GM18519 (cell line): ENCODE data around the gene WDR18.

ENCODE experiments used
- ATAC-seq: cut with Tn5 transposase; IDR thresholded peaks from one replicate; pipeline ENCODE4 v1.9.1; 2021; ENCODE audit warnings: mild to moderate bottlenecking, moderate library complexity; ENCODE audit not compliant: unreplicated experiment, low FRiP score

The WDR18 gene

DNA sequence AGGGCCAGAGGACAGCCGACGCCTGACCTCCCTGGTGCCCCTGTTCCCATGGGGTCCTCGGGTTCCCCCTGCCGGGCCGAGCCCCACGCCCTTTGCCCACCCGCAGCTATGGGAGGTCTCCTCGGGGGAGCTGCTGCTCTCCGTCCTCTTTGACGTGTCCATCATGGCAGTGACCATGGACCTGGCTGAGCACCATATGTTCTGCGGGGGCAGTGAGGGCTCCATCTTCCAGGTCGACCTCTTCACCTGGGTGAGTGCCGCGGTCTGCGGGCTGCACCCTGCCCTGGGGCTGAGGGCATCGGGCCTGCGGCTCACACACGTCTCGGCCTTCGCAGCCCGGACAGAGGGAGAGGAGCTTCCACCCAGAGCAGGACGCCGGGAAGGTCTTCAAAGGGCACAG is 6.6 kb downstream of the WDR18 start:
- no peak for ATAC-seq

DNA sequence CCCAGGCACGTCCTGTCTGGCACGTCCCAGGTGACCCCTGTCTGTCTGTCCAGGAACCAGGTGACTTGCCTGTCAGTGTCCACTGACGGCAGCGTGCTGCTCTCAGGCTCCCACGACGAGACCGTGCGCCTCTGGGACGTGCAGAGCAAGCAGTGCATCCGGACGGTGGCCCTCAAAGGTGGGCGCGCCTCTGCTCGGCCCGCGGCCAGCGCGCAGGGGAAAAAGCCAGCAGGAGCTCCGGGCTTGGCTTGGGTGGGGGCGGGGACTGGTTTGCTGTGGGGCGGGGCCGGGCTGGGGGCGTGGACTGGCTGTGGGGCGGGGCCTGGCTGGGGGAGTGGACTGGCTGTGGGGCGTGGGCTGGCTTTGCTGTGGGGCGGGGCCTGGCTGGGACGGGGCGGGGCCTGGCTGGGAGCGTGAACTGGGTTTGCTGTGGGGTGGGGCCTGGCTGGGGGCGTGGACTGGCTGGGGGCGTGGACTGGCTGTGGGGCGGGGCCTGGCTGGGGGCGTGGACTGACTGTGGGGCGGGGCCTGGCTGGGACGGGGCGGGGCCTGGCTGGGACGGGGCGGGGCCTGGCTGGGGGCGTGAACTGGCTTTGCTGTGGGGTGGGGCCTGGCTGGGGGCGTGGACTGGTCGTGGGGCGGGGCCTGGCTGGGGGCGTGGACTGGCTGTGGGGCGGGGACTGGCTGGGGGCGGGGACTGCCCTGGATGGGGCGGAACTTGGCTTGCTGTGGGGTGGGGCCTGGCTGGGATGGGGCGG is 7.2 kb downstream of the WDR18 start:
- no peak for ATAC-seq

DNA sequence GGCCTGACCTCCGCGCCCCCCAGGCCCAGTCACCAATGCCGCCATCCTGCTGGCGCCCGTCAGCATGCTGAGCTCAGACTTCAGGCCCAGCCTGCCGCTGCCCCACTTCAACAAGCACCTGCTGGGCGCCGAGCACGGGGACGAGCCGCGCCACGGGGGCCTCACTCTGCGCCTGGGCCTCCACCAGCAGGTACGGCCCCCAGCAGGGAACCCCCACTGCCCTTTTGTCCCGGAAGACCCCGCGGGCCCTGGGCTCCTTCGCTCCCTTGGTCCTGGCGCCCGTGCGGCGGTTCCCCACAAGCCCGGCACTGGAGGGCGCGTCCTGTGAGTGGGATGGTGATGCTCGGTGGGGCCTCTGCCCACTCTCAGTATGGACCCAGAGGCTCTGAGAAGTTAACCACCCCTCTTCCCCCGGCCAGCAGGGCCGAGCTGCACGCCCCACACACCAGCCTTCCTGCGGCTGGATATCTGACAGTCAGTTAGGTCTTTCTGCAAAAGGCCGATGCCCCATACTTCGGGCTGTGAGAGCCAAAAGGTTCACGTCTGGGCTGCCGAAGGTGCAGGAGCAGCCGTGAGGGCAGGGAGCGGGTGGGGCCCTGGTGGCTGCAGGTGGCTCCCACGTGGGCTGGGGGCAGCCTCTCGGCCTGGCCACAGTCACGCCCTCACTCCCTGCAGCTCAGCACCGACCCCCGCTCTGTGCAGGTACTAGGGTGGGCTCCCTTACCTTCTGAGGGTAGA is 8.0 kb downstream of the WDR18 start:
- ATAC-seq = no peak

DNA sequence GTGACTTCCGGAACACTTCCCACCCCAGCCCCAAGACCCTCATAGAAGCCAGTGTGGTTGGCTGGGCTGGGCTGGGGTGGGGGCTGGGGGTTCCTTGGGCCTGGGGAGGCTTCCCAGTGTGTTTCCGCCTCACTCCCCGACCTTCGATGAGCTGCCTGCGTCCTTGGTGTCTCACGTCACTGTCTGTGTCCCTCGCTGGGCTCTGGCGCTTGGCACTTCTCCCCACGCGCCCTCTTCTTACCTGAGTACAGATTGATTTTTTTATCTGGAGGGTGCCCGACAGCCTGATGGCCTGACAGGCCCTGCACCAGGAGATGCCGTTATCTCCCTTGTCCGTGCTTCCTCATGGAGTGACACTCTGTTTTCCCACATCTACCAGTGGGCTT is 8.5 kb downstream of the WDR18 start:
- ATAC-seq = no peak

DNA sequence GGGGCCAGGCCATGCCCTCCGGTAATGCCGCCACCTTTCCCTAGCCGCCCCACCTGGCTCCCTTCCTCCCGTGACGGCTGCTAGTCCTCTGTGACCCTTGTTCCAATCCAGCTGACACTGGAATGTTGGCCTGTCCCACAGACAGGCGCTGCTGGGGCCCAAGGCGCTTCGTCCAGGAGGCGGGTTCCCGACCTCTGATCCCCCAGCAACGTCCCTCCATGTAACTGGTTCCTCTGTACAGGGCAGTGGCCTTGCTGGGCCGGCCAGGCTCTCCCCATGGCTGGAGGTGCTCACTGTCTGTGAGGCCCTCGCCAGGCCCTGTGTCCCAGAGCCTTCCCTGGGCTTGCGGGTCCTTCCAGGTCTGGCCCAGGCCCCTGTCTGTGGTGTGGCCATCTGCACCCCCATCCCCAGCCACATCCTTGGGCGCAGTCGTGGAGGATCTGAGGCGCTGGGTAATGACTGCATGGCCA is 9.3 kb downstream of the WDR18 start:
- ATAC-seq = no peak

DNA sequence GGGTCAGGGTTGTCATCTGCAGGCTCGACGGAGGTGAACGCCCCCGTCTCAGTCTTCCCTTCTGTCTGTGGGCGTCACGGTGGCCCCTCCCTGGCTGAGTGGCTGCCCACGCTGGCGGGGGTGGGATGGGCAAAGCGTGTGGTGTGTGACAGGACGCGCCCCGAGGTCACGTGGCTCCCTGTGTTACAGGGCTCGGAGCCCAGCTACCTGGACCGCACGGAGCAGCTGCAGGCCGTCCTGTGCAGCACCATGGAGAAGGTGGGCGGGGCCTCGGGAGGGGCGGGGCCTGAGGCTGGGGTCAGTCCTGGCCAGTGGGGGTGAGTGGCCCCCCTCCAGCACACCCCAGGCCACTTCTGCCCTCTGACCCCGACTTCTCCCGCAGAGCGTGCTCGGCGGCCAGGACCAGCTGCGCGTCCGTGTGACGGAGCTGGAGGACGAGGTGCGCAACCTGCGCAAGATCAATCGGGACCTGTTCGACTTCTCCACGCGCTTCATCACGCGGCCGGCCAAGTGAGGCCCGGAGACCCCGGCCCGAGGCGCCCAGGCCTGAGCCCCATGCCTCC is 9.8 kb downstream of the WDR18 start:
- no peak for ATAC-seq

DNA sequence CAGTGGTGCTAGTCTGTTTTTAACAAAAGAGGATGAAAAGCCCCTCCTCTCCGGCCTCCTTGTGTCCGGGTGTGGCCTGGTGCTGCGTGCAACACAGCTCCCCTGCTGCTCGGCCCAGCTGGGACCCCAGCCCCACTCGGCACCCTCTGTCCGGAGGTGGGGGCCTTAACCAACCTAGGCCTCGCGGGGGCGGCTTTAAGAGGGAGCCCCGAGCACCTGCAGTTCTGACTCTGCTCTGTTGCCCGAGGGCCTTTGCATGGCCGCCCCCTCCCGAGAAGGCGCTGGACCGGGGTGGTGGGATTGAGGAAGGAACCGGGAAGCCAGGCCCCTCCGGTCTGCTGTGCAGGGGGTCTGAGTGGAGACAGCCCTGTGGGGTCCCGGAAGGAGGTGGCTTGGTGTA is 10.4 kb downstream of the WDR18 start:
- ATAC-seq = no peak

DNA sequence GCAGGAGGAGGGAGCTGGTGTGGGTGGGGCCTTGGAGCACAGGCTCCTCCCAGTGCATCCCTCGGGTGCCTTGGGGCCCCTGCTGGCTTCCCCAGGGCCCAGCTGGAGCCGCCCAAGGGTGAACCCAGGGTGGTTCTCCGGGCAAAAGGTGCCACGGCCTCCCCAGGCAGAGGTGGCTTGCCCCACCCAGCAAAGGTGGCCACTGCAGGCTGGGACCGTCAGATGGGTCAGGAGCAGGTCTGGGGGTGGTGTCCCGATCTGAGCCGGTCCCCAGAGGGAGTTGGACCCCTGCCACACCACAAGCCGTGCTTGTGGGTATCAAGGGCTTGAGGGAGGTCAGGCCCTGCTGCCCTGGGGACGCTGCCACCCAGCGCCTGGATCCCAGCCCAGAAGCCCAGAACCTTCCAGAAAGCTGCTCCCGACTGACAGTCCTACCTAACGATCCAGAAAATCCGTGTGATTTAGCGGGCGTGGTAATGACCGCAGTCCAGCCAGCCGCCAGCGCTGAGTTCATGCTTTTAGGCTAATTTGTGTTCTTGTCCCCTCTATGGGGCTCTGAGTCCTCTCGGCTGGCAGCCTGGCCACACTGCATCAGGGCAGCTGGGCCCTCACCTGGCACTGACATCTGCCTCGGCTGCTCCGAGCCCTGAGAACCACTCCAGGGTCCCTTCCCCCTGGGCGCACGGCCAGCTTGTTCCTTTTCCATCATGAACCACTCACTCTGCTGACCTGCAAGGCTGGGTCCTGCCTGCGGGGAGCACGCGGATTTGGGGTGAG is 11.1 kb downstream of the WDR18 start:
- no peak for ATAC-seq

DNA sequence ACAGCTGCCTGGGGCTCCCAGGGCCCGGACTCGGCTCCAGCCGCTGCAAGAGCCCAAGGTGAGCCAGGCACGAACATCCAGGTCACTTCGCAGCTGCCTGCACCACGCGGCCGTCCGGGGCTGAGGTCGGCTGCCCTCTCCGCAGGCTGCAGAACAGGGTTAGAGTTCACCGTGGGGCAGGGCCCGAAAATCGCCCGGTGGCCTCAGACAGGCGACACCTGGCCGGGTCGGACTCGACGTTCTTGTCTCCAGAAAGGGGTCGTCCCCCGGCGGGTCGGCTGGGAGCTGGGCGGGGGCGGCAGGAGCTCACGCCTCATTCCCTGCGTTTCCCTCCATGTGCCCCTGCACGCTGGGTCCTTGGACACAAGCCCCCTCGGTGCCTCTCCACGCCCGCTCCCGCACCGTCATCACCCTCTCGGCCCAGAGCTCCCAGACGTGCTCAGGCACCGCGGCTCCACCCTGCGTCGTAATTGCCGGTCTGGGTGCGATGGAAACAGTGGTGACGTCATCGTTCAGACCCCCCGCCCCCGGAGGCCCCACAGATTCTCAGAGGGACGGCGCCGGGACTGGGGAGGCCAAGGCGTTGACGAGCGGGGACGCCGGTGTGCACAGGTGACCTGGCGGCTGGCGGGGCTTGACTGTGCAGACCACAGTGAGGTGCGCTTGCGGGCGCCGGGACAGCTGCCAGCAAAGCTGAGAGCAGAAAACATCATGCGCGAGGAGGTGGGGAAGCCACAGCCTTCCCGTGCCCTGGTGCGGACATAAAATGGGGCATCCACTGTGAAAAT is 12.1 kb downstream of the WDR18 start:
- no peak for ATAC-seq

DNA sequence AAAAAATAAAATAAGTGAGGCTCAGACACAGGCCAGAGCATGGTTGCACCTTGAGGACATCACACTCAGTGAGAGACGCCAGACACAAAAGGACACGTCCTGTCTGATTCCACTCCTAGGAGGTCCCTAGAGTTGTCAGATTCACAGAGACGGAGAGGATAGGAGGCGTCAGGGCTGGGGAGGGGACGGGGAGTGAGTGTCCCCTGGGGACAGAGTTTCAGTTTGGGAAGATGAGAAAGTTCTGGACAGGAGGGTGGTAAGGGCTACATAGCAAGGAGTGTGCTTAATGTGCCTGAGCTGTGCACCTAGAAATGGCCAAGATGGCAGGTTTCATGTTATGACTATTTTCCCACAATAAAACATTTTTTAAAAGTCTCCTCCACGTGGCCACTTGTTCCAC is 13.9 kb downstream of the WDR18 start:
- no peak for ATAC-seq

DNA sequence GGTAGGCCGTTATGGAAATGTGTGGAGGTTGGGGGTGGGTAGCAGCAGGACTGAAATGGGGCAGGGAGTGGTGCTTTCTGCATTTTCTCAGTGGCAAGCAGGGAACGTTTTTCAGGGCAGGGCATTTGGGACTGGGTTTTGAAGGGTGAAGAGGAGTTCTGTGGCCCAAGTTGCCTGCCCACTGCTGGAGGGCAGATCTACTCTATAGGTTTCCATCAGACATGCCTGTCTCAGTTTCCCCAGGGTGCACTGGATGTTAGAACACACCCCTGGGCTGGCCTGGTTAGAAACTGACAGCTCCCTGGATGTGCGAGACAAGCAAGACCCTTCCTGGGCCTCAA is 15.2 kb downstream of the WDR18 start:
- ATAC-seq = no peak

DNA sequence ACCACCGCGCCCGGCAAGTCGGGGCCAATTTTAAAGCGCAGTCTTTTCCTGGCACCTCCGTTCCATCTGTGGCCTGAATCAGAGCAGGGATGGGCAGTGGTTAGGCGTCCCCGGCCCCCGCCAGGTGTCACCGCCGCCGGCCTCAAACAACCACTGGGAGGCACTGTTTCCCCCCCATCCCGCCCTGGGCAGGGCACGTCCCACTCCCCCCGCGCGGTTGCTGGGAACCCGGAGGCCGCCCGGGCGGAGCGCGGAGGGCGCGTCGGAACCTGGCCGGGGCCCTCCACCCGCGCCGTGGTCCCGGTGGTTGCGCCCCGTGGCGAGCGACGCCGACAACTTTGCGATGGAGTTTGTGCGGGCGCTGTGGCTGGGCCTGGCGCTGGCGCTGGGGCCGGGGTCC is 15.9 kb downstream of the WDR18 start, which contains the start of gene GRIN3B:
GRIN3B (plus strand) TSS at position 325 of the 400 bp plus-strand sequence; CDS start at position 344, 19 bp downstream.
- no peak for ATAC-seq

DNA sequence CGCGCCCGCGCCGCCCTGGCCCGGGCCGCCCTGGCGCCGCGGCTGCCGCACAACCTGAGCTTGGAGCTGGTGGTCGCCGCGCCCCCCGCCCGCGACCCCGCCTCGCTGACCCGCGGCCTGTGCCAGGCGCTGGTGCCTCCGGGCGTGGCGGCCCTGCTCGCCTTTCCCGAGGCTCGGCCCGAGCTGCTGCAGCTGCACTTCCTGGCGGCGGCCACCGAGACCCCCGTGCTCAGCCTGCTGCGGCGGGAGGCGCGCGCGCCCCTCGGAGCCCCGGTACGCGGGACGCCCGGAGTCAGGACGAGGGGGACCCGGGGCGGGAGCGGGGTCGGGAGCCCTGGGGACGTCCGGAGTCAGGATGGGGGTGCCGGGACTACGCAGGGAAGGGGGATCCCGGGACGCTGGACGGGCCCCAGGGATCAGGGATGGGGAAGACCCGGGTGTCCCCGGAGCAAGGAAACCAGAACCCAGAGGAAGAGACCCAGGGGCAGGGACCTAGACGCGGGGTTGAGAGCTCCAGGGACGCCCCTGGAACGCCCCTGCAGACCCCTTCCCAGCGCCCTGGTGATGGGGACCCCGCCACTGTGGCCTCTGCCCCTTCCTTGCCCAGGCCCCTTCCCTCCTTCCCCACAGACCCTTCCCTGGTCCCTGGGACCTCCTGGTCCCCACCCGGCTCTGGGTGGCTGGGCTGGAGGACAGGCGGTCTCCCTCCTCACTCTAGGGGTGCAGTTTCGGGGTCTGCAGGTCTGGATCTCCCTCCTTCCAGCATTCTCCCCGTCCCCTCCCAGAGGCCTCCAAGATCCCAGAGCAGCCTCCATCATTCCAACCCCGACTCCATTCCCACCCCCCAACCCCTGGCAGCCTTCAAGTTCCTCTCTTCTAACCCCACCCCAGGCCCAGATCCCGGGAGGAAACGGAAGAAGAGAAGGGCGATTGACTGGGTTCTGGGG is 16.7 kb downstream of the WDR18 start:
- ATAC-seq = no peak

DNA sequence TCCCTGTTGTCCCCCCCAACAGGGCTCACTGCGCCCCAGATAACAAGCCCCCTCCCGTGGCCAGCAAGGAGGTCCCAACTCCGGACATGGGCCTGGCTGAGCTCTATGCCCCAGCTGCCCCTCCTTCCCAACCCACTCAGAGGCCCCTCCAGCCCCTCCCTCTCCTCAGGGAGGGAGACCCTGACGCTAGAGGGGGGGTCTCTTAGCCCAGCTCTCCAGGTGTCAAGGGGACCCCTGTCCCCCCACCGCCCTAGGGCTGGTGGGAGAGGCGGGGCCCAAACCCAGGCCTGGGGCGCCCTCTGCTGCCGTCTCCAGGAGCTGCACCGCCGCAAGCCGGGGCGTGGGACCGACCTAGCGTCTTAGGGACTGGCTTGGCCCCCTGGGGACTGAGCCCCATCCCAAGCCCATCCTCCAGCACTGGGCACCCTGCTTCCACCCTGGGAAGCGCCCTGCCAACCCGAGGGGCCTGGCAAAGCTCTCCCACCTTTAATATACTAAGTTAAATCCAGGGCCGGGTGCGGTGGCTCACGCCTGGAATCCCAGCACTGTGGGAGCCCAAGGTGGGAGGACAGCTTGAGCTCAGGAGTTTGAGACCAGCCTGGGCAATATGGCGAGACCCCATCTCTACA is 17.5 kb downstream of the WDR18 start:
- no peak for ATAC-seq

DNA sequence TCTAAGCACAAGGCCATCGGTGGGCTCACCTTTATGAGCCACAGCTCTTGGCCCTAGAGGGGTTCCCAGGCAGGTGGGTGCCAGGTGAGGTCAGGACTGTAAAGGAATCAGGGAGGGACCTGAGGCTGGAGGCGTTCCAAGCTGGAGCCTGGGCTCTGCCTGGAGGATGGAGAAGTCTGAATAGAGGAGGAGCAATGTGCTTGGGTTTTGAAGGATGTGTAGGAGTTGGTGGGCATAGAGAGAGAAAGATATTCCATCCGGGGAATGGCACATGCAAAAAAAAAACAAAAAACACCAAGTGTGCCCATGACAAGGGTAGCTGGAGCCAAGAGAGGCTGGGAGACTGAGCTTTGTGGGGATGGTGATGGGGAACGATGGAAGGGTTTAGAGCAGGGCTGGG is 18.5 kb downstream of the WDR18 start:
- ATAC-seq = no peak

DNA sequence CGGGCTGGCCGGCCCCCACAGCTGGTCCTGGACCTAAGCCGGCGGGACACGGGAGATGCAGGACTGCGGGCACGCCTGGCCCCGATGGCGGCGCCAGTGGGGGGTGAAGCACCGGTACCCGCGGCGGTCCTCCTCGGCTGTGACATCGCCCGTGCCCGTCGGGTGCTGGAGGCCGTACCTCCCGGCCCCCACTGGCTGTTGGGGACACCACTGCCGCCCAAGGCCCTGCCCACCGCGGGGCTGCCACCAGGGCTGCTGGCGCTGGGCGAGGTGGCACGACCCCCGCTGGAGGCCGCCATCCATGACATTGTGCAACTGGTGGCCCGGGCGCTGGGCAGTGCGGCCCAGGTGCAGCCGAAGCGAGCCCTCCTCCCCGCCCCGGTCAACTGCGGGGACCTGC is 19.1 kb downstream of the WDR18 start:
- ATAC-seq = no peak

DNA sequence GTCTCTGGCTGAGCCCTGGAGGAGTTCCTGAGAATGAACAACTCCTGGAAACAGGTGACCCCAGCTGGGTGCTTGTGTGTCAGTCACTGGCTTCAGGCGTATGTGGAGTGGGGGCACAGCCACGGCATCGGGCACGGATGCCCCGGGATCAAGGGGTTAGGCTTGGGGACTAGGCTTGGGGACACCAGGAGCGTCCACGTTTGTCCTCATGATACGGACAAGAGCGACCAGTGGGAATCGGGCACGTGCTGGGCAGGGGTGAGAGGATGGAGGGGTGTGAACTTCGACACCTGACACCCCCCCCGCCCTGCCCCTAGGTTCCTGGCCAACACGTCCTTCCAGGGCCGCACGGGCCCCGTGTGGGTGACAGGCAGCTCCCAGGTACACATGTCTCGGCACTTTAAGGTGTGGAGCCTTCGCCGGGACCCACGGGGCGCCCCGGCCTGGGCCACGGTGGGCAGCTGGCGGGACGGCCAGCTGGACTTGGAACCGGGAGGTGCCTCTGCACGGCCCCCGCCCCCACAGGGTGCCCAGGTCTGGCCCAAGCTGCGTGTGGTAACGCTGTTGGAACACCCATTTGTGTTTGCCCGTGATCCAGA is 20.2 kb downstream of the WDR18 start:
- ATAC-seq = no peak
